Stomach (tissue), 9 donors: Measurements from ENCODE around the gene CAPS. TPM values are rescaled to one million over a fixed set of nuclear protein-coding genes. Genes with fewer than 3 reads are reported as not detected.

Experiments used
- DNase-seq, 2 donors: peaks; one replicate each; pipeline versions ENCODE4 v3.0.0 to v3.0.0-alpha.2; 2013 to 2019
- H3K27ac ChIP-seq, 5 donors: fragments of 200-600 bp in 4 of 5; sonication (generic) in 4 of 5; one replicate each; pipeline ENCODE4 v1.5.1; 2013 to 2019; ENCODE audit warnings: mild to moderate bottlenecking in 1 of 5, moderate library complexity in 1 of 5
- H3K27me3 ChIP-seq, 3 donors: fragments of 200-600 bp; sonication (generic); one replicate each; pipeline ENCODE4 v1.5.1; 2017 to 2019; ENCODE audit warnings: mixed run types in 1 of 3
- H3K36me3 ChIP-seq, 4 donors: fragments of 200-600 bp; sonication (generic); 1 replicate in 3 of 4; 2 replicates in 1 of 4; pipeline ENCODE4 v1.5.1; 2016 to 2019
- H3K4me1 ChIP-seq, 4 donors: fragments of 200-600 bp; sonication (generic); one replicate each; pipeline ENCODE4 v1.5.1; 2016 to 2019
- H3K4me3 ChIP-seq, 4 donors: fragments of 200-600 bp; sonication (generic) in 3 of 4; one replicate each; pipeline ENCODE4 v1.5.1; 2016 to 2019; ENCODE audit warnings: mild to moderate bottlenecking in 1 of 4
- H3K9me3 ChIP-seq, 4 donors: fragments of 200-600 bp; sonication (generic); one replicate each; pipeline ENCODE4 v1.5.1; 2016 to 2019
- CTCF ChIP-seq, 7 experiments: fragments of 450-650 bp in 4 of 7; fragments of 200-600 bp in 3 of 7; sonication (generic) in 3 of 7; IDR thresholded peaks; one replicate each; pipeline ENCODE4 v1.5.1; 2016 to 2019; ENCODE audit warnings: antibody characterized with exemption in 7 of 7, control low read depth in 2 of 7, mild to moderate bottlenecking in 1 of 7
- EP300 ChIP-seq: sonication (generic); formaldehyde crosslinking; IDR thresholded peaks from one replicate; pipeline ENCODE4 v1.6.1; 2017; ENCODE audit warnings: antibody characterized with exemption
- POLR2A ChIP-seq, 4 donors: fragments of 450-650 bp; IDR thresholded peaks; one replicate each; pipeline ENCODE4 v1.6.1; 2016; ENCODE audit warnings: antibody characterized with exemption in 4 of 4, control low read depth in 2 of 4, mild to moderate bottlenecking in 1 of 4, moderate library complexity in 1 of 4
- POLR2AphosphoS5 ChIP-seq, 3 donors: sonication (generic); formaldehyde crosslinking; IDR thresholded peaks; one replicate each; pipeline ENCODE4 v1.6.1; 2016; ENCODE audit warnings: antibody characterized with exemption in 3 of 3
- WGBS, 5 donors: extraction: QIAGEN DNeasy Blood & Tissue Kit in 3 of 5; methylation state at CpG; one replicate each; pipeline versions ENCODE4 v1.1.5 to v1.1.7; 2013 to 2018; 5-methylcytosine and 5-hydroxymethylcytosine counted together
- intact Hi-C: fragments of 100-400 bp; cut with DNase I; formaldehyde crosslinking; loops from one replicate; pipeline ENCODE4 v1.15.1; 2023; ENCODE audit warnings: low total_unique reads
- polyA plus RNA-seq, 3 donors: library from polyadenylated mRNA; stranded (reverse); fragments of 200-250 nt; gene quantifications; one replicate each; pipeline ENCODE4 v1.2.3, GENCODE V29; 2013
- total RNA-seq, 5 donors: library from RNA; depleted of rRNA; stranded (reverse); fragments of >200 nt; gene quantifications; one replicate each; pipeline versions ENCODE4 v1.1.0 to v1.2.3, GENCODE V29; 2014 to 2016
- donor health status: healthy with polysubstance abuse.
- donor health status: Bipolar disorder and iron deficiency.
- donor health status: healthy.

The CAPS gene
- total and polyA plus RNA-seq, 8 donors, result 27.2 to 143 (median 47.2) TPM

- intact Hi-C loops, result loop anchor here (10.0 kb wide), 1 partner anchor 92 kb away; the partner anchor contains the start of gene NRTN
- Histone ChIP-seq H3K9me3 (no peaks in the 10 kb centered on the region), H3K4me3 (no peak overlapping the region), H3K4me1 (peaks cover 16 to 69% (median 36%) of the 10 kb centered on the region in 4 donors), H3K36me3 (peaks cover 22 to 52% (median 43%) of the 10 kb centered on the region in 4 donors), H3K27me3 (peaks cover 0 to 14% (median 10%) of the 10 kb centered on the region in 3 donors), H3K27ac (peak overlapping the region in 1 of 5 donors; percentile 77)
- no peak for TF ChIP-seq CTCF (IDR thresholded peaks at IDR 0.05)
- WGBS, 5 donors, result 85 to 90% (median 87%) methylated on average over 26 to 29 of the region's 29 CpGs
- DNase-seq, result no peak
These were observed 17.5 kb upstream of the CAPS start for GRCh38 chr19:5896365-5897076.

DNA sequence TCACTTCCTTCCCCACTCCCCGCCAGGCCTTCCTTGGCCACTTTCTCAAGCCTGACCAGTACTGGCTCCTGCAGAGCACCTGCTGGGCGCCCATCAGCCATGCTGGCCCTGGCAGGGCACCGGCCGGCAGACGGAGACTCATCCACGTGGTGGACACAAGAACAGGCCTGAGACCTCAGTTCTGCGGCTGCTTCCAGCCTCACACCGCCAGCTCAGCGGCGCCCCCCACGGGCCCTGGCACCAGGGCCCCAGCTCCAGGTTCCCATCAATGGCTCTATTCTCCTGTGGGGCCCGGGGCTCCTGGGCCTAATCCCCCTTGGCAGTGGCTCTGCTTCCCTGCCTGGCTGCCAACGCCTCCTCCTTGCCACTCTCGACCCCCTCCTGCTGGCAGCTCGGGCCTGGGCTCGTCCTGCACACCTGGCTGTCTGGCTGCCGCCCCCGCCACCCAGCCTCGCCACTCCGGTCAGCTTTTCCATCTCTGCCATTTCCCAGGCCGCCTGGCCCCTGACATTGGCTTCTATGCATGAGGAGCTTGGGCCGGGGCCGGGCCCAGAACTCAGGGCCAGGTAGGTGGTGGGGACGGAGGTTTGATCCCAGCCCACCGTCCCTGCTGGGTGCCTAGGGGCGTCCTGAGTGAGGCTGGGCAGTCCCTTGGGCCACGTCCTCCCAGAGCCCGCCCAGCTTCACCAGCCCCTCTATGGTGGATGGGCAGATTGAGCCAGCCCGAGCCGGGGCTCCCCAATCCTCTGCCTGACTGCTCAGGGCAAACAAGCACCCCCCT, 16.7 kb upstream of the CAPS start:
- no peak for TF ChIP-seq POLR2AphosphoS5 (IDR thresholded peaks at IDR 0.05)
- TF ChIP-seq EP300, result no peak
- no peak for TF ChIP-seq POLR2A (IDR thresholded peaks at IDR 0.05)
- TF ChIP-seq CTCF (IDR thresholded peaks at IDR 0.05), result no peak
- peak in 1 of 2 donors; percentile 6 for DNase-seq
- intact Hi-C loops, result loop anchor here (10.0 kb wide), 1 partner anchor 93 kb away; the partner anchor contains the start of gene NRTN
- 82 to 95% (median 88%) methylated on average over 19 to 30 of the region's 30 CpGs for WGBS, 5 donors
- H3K9me3 ChIP-seq, result no peaks in the 10 kb centered on the region
- H3K36me3 ChIP-seq, result peaks cover 22 to 52% (median 43%) of the 10 kb centered on the region in 4 donors
- H3K4me1 ChIP-seq, result peaks cover 16 to 70% (median 36%) of the 10 kb centered on the region in 4 donors
- no peak overlapping the region for H3K4me3 ChIP-seq
- peaks cover 0 to 5% (median 1%) of the 10 kb centered on the region in 3 donors for H3K27me3 ChIP-seq
- peak overlapping the region in 1 of 5 donors; percentile 77 for H3K27ac ChIP-seq

GRCh38 chr19:5899728-5900526, 14.1 kb upstream of the CAPS start:
- no peak for TF ChIP-seq EP300
- no peak for TF ChIP-seq POLR2A (IDR thresholded peaks at IDR 0.05)
- no peak for TF ChIP-seq CTCF (IDR thresholded peaks at IDR 0.05)
- no peak for TF ChIP-seq POLR2AphosphoS5 (IDR thresholded peaks at IDR 0.05)
- 86 to 96% (median 91%) methylated on average over 13 of the region's 13 CpGs for WGBS, 5 donors
- intact Hi-C loops, result loop anchor here (10.0 kb wide), 1 partner anchor 95 kb away; the partner anchor contains the start of gene NRTN
- Histone ChIP-seq H3K4me3 (no peak overlapping the region), H3K27me3 (no peaks in the 10 kb centered on the region), H3K4me1 (peaks cover 12 to 57% (median 32%) of the 10 kb centered on the region in 4 donors), H3K27ac (no peak overlapping the region), H3K36me3 (peaks cover 19 to 45% (median 36%) of the 10 kb centered on the region in 4 donors), H3K9me3 (no peaks in the 10 kb centered on the region)
- DNase-seq, result no peak

- peaks cover 9 to 35% (median 26%) of the 10 kb centered on the region in 4 donors for H3K36me3 ChIP-seq
- TF ChIP-seq CTCF (IDR thresholded peaks at IDR 0.05) (no peak), POLR2AphosphoS5 (IDR thresholded peaks at IDR 0.05) (no peak), POLR2A (IDR thresholded peaks at IDR 0.05) (no peak), EP300 (no peak)
- no peak overlapping the region for H3K4me3 ChIP-seq
- H3K4me1 ChIP-seq, result peaks cover 21 to 57% (median 37%) of the 10 kb centered on the region in 4 donors
- H3K27me3 ChIP-seq, result no peaks in the 10 kb centered on the region
- H3K9me3 ChIP-seq, result no peaks in the 10 kb centered on the region
- no peak for DNase-seq
- intact Hi-C loops, result no loop called here
- no peak overlapping the region for H3K27ac ChIP-seq
- 88 to 94% (median 91%) methylated on average over 8 of the region's 8 CpGs for WGBS, 5 donors
These were observed 13.1 kb upstream of the CAPS start for GRCh38 chr19:5900976-5901375.
